Measurements from ENCODE around the gene CMPK2.
A peak's percentile ranks its signal among the peaks of the same experiment; 100 is the strongest.

The CMPK2 gene

DNA sequence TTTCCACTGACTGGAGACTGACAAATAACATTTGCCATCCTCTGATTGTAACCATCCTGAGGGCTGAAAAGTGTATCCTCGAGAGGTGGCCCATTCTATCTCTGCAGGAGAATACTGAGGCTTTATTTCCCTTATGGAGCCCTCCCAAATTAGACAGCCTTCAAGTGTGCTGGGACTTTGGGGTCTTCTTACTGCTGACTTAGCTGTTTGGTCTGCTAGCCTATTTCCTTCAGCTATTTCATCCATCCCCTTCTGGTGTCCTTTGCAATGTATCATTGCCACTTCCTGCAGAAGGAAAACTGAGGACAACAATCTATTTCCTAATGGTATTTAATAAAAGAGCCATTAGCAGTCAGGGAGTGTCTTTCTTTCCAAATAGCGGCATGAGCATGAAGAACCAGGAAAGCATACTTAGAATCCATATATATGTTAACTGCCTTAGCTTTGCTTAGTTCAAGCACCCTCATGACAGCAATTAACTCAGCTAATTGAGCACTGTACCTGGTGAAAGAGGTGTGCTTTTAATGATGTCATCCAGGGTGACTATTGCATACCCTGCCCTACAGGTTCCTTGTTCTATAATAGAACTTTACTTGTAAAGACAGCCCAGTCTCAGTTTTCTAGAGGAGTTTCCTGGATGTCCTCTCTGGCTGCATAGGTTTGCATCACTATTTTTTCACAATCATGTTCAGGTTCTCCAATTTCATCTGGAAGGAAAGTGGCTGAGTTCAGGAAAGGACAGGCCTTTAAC lies 24.0 kb downstream of the CMPK2 start:
- no peak for DNase-seq (ENCODE audit: low read depth, low spot score)

DNA sequence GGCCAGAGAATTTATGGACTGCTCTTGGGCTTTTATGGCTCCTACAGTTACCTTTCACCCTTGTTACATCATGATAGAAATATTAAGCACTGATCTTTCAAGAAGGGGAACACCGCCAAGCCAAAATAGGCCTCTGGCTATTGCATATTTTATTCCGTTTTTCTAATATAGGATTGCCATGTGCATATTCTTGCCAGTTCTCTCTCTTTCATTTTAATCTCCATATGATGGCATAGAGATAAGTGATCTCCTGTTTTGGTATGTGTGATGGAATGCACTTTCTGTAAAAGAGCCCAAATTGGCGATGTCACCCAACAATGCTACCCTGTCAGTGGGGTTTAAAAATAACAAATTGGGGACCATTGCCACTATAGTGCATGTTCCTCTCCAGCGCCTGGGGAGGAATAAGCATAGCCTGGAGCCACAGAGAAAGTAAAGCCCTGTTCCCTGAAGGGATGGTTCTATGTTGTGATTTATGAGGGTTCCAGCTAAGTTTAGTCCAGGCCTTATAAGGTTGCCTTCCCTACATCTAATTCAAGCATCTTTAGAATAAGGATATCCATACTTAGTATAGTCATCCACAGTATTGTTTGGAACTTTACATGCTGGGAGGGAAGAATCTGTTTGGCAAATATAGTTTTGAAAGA lies 26.9 kb downstream of the CMPK2 start:
- DNase-seq (ENCODE audit: low read depth, low spot score), result no peak

DNA sequence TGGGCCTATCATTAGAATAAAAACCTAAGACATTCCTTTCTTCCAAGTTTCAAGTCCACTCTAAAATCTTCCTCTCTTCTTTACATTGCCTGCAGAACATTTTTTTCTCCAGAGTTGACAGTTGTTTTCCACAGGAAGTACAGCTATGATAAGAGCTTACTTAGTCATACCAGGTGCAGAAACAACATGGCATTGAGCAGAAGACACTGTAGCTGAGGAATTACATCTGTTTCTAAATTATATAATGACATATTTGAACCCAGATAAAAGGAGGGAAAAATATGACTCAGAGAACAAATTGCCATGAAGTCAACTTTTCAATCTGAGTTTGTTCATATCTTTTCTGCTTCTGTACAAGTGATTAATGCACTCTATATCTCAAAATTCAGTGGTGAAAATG lies 30.2 kb downstream of the CMPK2 start:
- no peak for DNase-seq (ENCODE audit: low read depth, low spot score)

DNA sequence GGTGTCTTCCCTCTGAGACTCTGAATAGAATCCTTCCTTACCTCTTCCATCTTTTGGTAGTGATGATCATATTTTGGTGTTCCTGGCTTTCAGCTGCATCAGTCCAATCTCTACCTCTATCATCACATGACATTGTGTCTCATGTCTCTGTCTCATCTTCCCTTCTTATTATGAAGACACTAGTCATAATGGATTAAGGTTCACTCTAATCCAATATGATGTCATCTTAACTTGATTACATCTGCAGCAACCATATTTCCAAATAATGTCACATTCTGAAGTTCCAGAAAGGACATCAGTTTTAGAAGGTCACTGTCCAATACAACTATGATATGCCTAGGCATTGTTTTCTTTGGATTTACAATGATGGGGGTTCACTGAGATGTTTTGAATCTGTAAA lies 31.5 kb downstream of the CMPK2 start:
- no peak for DNase-seq (ENCODE audit: low read depth, low spot score)

DNA sequence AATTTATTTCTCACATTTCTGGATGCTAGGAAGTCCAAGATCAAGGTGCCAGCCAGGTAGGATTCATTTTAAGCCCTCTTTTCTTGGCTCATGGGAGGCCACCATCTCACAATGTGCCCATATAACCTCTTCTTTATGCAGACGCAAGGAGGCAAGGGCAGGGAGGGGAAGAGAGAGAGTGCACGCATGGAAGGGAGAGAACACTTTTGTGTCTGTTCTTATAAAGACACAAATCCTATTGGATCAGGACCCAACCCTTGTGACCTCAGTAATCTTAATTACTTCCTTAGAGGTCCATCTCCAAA lies 32.5 kb downstream of the CMPK2 start:
- no peak for DNase-seq (ENCODE audit: low read depth, low spot score)

DNA sequence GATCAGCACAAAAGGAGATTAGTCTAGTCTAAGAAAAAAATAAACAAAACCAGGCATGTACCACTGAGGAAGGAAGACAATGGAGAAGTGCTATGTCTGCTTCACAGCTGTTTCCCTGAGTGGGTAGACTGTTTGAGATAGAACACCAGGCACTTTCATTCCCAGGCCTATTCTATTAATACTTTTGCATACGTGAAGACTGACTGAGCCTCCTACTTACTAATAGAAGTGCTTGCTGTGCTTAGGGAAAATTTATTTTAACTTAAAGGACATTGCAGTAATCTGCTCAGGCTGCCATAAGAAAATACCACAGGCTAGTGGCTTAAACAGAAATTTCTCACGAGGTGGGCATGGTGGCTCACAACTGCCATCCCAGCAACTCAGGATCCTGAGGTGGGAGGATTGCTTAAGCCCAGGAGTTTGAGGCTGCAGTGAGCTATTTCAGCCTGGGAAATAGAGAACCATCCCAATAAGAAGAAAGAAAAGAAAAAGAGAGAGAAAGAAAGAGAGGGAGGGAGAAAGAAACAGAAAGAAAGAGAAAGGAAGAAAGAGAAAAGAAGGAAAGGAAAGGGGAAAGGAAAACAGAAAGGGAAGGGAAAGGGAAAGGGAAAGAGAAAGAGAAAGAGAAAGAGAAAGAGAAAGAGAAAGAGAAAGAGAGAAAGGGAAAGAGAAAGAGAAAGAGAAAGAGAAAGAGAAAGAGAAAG lies 33.0 kb downstream of the CMPK2 start:
- no peak for DNase-seq (ENCODE audit: low read depth, low spot score)

DNA sequence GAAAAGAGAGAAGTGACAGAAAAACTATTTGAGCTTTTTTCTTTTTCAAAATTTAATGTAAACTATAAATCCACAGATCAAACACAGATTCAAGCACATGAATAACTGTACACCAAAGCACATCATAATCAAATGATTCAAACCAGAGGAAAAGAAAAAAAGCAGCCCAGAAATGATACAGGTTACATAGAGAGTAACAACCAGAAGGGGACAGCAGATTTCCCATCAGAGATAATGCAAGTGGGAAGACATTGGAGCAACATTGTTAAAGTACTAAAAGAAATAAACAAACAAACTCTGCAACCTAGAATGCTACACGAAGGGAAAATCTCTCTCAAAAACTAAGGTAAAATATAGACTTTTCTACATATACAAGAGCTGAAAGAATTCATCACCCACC lies 34.5 kb downstream of the CMPK2 start:
- no peak for DNase-seq (ENCODE audit: low read depth, low spot score)

DNA sequence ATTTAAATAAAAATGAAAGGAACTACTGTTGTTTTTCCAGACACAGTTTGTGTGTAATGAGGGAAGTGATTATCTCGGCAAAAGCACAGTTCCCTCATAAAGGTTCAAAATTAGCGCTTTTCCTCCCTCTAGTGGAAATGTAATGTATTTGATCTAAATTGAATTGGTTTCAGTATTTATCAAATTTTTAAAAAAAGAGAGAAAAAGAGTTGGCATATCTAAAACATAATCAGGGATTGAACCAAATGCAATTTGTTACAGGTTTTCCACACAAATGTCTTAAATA lies 37.5 kb downstream of the CMPK2 start:
- DNase-seq (ENCODE audit: low read depth, low spot score), result no peak

DNA sequence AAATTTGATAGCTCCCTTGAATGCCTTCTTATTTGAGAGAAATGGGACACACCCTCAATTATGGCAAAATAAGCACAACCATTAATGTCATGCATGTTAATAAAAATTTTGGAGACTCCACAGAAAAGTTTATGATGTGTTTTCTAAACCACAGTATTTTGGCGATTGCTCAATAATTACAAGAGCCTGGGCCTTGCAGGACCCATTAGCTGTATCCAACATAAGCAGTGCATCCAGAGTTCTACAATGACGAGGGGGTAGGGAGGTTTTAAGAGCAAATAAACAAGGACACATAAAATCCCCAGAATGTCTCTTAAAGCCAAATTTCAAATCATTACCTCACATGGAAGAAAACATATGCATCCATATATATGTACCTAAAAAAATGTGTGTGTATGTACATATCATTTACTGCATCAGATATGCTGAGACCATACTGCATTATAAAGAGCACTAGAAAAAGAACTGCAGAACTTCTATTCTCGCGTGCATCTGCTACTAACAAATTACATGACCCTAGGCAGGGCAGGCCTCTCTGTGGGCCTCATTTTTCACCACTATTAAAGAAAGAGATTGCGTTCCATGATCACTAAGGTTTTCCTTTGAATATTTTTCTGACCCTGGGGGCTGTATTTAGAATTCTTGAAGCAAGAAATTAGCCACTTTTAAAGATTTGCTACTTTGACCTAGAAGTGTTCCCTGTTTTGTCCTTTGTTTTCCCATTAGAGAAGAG lies 38.0 kb downstream of the CMPK2 start:
- DNase-seq (ENCODE audit: low read depth, low spot score), result no peak

DNA sequence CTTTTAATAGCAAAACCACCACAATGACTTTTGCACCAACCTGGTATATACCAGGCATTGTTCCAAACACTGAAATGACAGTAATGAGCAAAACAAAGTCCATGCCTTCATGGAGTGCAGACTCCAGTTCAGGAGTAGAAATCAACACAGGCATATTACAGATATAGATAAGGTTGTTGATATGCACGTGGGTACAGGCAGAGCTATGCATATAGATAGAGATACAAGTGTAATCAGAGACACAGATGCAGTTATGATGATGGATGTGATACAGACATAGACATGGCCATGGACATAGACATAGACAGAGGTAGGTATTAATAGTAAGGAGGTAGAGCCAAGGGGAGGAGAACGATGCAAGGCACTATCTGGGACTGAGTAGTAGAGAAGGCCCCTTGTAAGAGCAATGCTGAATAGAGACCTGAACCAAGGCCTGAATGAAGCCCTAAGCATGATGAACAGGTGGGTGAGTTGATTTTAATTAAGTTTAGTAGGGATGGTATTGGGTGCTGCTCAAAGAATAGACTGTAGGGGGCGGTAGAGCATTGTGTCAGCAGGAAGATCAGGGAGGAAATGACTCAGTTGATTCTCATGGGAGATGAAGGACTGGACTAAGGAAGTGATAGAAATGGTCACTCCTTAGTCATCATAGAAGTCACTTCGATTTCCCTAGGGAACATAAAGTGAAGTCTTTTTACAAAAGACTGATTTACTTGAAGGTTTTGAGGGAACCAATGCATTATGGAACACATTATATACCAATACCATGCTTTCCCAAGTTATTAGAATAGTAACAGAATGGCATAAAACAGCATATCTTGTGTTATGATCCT lies 39.4 kb downstream of the CMPK2 start:
- no peak for DNase-seq (ENCODE audit: low read depth, low spot score)

DNA sequence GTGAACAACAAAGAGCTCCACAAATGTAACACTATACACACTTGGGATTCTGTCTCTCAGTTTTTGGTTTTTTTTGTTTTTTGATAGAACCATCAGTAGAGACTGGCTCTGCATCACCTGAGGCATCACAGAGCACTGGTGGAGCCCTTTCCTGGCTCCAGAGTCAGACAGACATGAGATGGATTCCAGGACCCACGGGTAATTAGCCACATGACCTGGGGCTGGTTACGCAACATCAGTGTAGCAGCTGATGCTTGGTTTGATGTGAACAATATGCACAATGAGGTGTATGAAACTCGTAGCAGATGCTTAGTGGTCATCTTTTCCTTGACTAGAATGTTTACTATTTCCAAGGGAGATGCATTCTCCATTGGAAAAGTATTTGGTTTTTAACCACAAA lies 40.7 kb downstream of the CMPK2 start:
- no peak for DNase-seq (ENCODE audit: low read depth, low spot score)

DNA sequence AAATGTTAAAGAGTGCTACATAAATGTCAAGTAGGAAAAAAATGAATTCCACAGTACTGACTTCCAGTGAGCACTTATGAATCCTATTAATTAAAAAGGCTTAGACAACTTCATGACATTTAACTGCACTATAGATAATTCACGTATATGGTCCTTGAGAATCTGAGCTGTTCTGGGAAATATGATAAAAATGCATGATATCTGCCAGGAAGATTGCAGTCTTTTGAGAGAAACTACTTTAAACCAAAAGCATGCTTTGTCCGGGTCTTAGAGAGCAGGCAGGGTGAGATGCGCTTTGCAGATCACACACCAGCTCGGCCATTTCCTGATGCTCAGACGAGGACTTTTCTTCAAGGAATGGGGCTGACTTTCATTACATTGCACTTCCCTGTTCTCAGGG lies 42.6 kb downstream of the CMPK2 start:
- DNase-seq (ENCODE audit: low read depth, low spot score), result no peak

DNA sequence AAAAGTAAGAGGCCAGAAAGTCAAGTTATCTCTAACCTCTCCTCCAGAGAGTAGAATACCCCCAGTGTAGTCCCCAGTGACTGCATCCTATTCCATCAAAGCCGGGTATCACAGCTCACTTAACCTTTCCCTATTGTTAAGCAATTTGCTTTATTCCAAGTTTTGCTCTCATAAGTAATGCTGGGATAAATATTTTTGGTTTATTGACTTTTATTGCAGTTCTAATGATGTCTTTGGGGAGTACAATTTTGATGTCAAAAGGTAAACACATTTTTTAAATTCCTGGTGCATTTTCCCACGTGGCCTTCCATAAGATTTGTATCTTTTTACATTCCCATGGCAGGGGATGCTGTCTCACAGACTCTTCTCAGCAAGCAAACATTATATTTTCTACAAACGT lies 43.3 kb downstream of the CMPK2 start:
- no peak for DNase-seq (ENCODE audit: low read depth, low spot score)

DNA sequence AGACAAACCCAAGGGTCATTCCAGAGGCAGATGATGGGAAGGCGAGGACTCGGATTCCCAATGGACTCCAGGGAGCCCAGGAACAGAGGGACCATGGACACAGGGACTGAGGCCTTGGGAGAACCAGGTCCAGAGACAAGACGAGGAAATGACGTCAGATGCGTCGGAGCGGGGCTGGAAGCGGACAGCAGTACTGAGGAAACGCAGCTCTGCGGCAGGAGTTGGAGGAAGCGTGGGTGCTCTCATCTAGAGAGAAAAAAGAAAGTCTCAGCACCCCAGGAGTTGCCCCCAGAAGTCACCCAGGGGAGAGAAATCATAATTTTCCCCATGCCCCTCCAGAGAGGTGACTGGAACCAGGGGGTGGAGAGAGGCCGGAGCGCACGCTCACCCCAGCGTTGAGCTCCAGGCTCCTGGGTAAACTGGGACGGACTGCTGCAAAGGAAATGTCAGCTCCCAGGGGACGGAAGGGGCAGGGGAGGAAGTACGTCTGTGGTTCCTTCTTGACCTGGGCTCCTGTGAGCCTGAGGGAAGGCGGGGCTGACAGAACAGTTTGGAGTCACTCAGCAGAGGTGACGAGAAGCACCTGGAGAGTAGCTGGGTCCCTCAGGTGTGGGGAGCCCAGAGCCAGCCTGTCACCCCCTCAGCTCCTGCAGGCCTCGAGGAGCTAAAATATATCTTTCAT lies 44.7 kb downstream of the CMPK2 start:
- no peak for DNase-seq (ENCODE audit: low read depth, low spot score)

DNA sequence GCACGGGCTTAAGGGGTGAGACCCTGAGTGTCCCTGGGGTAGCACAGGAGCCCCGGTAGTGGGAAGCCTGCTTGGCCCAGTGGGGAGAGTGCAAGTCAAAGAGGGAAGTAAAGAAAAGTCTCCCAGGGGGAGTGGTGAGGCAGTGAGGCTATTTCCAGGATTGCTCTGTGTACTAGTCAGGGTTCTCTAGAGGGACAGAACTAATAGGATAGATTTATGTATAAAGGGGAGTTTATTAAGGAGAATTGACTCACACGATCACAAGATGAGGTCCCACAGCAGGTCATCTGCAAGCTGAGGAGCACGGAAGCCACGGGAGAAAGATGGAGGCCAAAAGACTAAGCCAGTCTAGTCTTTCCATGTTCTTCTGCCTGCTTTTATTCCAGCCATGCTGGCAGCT lies 45.5 kb downstream of the CMPK2 start:
- no peak for DNase-seq (ENCODE audit: low read depth, low spot score)

DNA sequence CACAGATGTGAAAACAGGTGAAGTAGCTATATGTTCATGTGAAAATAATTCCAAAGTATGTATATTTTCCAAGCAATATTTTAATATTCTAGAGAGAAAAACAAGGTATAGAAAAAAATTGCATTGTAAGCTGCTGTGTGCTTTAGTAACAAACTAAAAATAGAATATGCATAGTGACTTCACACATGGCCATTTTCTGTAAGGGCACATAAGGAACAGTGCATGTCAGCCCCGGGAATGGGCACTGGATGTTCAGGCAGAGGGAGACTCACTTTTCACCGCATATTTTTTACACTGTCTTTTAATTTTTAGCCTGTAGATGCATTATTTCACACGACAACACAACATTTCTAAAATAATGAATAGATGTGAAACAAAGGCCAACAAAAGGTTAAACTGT lies 46.0 kb downstream of the CMPK2 start:
- no peak for DNase-seq (ENCODE audit: low read depth, low spot score)

DNA sequence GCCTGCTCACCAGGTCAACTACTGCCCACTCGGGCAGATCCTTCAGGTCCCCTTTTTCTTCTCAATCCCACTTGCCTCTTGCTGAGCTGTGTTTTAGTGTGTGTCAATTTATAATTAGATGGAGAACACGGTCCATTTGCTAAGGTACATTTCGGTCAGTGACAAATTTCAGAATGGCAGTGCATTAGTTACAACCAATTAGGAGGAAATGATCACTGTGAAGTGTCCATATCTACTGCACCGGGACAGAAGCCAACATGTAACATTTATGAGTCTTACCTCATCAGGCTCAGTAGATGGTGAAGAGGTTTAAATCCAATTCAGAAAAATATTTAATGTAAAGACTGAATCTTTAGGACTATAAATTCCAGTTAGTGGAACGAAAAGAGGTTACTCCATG lies 47.7 kb downstream of the CMPK2 start:
- no peak for DNase-seq (ENCODE audit: low read depth, low spot score)

DNA sequence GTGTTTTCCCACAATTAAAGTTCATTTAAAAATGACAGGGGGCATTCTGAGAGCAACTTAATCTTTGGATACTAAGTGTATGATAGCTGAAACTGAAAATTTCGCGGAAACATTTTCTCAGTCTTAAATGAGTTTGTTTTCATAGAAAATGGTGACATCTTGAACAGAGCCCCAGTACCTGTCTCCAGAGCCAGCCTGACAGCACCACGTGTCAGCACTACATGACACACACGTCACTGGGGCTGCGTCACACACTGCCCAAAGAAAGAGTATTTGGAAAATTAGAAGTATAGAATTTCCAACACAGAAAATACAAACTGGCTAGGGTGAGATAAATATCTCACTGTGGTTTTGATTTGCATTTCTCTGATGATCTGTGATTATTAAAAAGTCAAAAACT lies 50.8 kb downstream of the CMPK2 start:
- no peak for DNase-seq (ENCODE audit: low read depth, low spot score)

DNA sequence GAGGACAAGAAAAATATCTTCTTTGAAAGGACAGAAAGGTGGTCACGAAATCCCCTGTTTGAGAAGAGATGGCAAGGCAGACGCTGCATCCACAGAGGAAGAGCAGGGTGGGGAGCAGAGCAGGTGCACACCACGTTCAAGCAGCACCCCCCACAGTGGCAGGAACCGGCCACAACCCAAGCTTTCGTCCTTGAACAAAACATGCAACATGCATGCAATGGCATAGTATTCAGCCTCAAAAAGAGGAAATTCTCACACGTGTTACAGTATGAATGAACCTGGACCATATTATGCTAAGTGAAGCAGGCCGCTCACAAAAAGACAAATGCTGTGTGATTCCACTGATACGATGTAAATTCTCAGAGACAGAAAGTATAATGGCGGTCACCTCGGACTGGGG lies 51.4 kb downstream of the CMPK2 start:
- no peak for DNase-seq (ENCODE audit: low read depth, low spot score)

DNA sequence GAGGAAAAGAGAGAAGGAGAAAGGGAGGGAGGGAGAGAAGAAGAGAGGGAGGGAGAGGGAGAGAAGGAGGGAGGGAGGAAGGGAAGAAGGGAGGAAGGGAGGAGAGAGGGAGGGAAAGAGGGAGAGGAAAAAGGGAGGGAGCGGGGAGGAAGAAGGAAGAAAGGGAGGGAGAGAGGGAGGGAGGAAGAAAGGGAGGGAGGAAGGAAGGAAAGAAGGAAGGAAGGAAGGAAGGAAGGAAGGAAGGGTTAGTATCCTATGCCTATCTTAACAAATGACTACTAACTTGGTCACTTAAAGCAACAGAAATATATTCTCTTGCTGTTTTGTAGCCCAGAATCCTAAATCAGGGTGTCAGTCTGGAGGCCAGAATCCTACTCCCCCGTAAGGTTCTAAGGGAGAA lies 52.1 kb downstream of the CMPK2 start:
- DNase-seq (ENCODE audit: low read depth, low spot score), result no peak

DNA sequence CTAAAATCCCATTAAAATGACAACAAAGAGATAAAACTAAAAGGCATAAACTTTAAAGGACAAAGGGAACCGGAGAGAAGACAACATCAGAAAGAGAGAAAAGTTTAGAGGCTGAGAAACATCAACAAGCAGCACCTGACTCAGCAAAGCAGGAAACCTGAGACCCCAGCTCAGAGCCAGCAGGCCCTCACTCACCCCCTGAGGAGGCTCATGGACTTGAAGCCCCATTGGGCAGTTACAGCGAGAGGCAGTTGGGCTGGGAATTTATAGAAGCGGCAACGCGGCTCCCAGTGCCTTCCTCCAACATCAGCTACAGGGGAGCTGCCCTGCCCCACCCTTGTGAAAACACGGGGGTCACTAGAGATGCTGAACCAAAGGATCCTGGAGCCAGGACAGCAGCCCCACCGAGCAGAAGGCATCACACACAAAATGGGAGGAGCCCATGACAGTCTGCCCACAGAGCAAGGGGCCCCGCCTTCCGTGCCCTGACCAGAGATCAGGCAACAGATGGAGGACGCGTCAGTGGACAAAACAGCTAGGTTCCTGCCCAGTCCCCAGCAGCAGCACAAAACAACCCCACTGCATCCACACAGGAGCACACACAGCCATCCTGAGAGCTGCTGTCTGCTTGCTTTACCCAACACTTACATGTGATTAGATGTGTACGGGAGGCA lies 52.7 kb downstream of the CMPK2 start:
- DNase-seq (ENCODE audit: low read depth, low spot score), result peak; percentile 13
